ENCODE results near the gene MYLK. TPM values are rescaled to one million over a fixed set of nuclear protein-coding genes. Genes with fewer than 3 reads are reported as not detected.

MYLK gene
- total and polyA plus RNA-seq, 8 donors, result 35.1 to 916 (median 340) TPM

GRCh38 chr3:123765475-123766128 lies 118.5 kb downstream of the MYLK start:
- no peaks in the 10 kb centered on the region for H3K4me1 ChIP-seq
- no peaks in the 10 kb centered on the region for H3K36me3 ChIP-seq
- no peak overlapping the region for H3K27ac ChIP-seq
- no peak overlapping the region for H3K4me3 ChIP-seq
- TF ChIP-seq POLR2AphosphoS5 (IDR thresholded peaks at IDR 0.05) (no peak), EP300 (IDR thresholded peaks at IDR 0.05) (no peak), CTCF (IDR thresholded peaks at IDR 0.05) (no peak), POLR2A (IDR thresholded peaks at IDR 0.05) (no peak)
- H3K9me3 ChIP-seq, result no peaks in the 10 kb centered on the region
- 79 to 86% (median 81%) methylated on average over 4 of the region's 4 CpGs for WGBS, 5 donors
- intact Hi-C loops (cut with DNase I; ENCODE audit: low total_unique reads), result no loop called here
- no peaks in the 10 kb centered on the region for H3K27me3 ChIP-seq
- DNase-seq, result no peak

- H3K4me3 ChIP-seq, result no peak overlapping the region
- H3K9me3 ChIP-seq, result no peaks in the 10 kb centered on the region
- TF ChIP-seq CTCF (IDR thresholded peaks at IDR 0.05), result no peak
- no peak for TF ChIP-seq POLR2A (IDR thresholded peaks at IDR 0.05)
- no peak for TF ChIP-seq EP300 (IDR thresholded peaks at IDR 0.05)
- TF ChIP-seq POLR2AphosphoS5 (IDR thresholded peaks at IDR 0.05), result no peak
- H3K27ac ChIP-seq, result no peak overlapping the region
- DNase-seq, result no peak
- no peaks in the 10 kb centered on the region for H3K36me3 ChIP-seq
- H3K4me1 ChIP-seq, result no peaks in the 10 kb centered on the region
- WGBS, 5 donors, result 85 to 97% (median 90%) methylated on average over 8 of the region's 8 CpGs
- intact Hi-C loops (cut with DNase I; ENCODE audit: low total_unique reads), result no loop called here
- no peaks in the 10 kb centered on the region for H3K27me3 ChIP-seq
Measured at GRCh38 chr3:123764647-123765046, 119.5 kb downstream of the MYLK start.

GRCh38 chr3:123762805-123763204 lies 121.3 kb downstream of the MYLK start:
- H3K4me3 ChIP-seq, result no peak overlapping the region
- no peaks in the 10 kb centered on the region for H3K9me3 ChIP-seq
- no peaks in the 10 kb centered on the region for H3K36me3 ChIP-seq
- H3K4me1 ChIP-seq, result peaks cover 0 to 15% (median 4%) of the 10 kb centered on the region in 4 donors
- DNase-seq, result no peak
- 55 to 84% (median 71%) methylated on average over 2 of the region's 2 CpGs for WGBS, 5 donors
- TF ChIP-seq POLR2AphosphoS5 (IDR thresholded peaks at IDR 0.05) (no peak), EP300 (IDR thresholded peaks at IDR 0.05) (no peak), POLR2A (IDR thresholded peaks at IDR 0.05) (no peak), CTCF (IDR thresholded peaks at IDR 0.05) (no peak)
- intact Hi-C loops (cut with DNase I; ENCODE audit: low total_unique reads), result no loop called here
- H3K27me3 ChIP-seq, result no peaks in the 10 kb centered on the region
- H3K27ac ChIP-seq, result no peak overlapping the region

GRCh38 chr3:123760817-123761216 lies 123.3 kb downstream of the MYLK start:
- WGBS, 5 donors, result 93 to 98% (median 98%) methylated on average over 1 of the region's 1 CpG
- Histone ChIP-seq H3K9me3 (no peaks in the 10 kb centered on the region), H3K36me3 (no peaks in the 10 kb centered on the region), H3K27me3 (no peaks in the 10 kb centered on the region), H3K4me1 (peaks cover under 1 to 28% (median 17%) of the 10 kb centered on the region in 4 donors), H3K4me3 (no peak overlapping the region), H3K27ac (no peak overlapping the region)
- intact Hi-C loops (cut with DNase I; ENCODE audit: low total_unique reads), result no loop called here
- TF ChIP-seq EP300 (IDR thresholded peaks at IDR 0.05), result no peak
- no peak for TF ChIP-seq POLR2A (IDR thresholded peaks at IDR 0.05)
- TF ChIP-seq POLR2AphosphoS5 (IDR thresholded peaks at IDR 0.05), result no peak
- DNase-seq, result no peak

DNA sequence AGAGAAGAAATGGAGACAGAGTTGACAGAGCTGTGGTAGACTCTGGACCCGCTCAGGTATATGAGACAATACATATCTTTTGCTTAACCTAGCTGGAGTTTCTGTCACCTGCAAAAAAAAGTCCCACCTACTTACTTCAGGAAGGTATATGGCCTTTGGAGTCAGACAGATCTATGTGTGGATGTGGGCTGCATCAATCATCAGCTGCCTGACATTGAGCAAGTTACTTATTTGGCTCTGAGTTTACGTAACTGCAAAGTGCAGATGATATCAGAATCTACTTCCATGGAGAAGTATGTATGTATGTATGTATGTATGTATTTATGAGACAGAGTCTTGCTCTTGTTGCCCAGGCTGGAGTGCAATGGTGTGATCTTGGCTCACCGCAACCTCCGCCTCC lies 124.3 kb downstream of the MYLK start:
- intact Hi-C loops (cut with DNase I; ENCODE audit: low total_unique reads), result no loop called here
- H3K9me3 ChIP-seq, result no peaks in the 10 kb centered on the region
- no peaks in the 10 kb centered on the region for H3K27me3 ChIP-seq
- 96 to 98% (median 98%) methylated on average over 4 of the region's 4 CpGs for WGBS, 5 donors
- no peak overlapping the region for H3K4me3 ChIP-seq
- no peak for DNase-seq
- no peak for TF ChIP-seq POLR2A (IDR thresholded peaks at IDR 0.05)
- no peak for TF ChIP-seq POLR2AphosphoS5 (IDR thresholded peaks at IDR 0.05)
- no peak for TF ChIP-seq EP300 (IDR thresholded peaks at IDR 0.05)
- TF ChIP-seq CTCF (IDR thresholded peaks at IDR 0.05), result no peak
- H3K27ac ChIP-seq, result no peak overlapping the region
- no peaks in the 10 kb centered on the region for H3K36me3 ChIP-seq
- H3K4me1 ChIP-seq, result peaks cover 7 to 36% (median 21%) of the 10 kb centered on the region in 4 donors

Measured in stomach (tissue), 9 donors.